ENCODE measurements around the gene BRD1.

DNA sequence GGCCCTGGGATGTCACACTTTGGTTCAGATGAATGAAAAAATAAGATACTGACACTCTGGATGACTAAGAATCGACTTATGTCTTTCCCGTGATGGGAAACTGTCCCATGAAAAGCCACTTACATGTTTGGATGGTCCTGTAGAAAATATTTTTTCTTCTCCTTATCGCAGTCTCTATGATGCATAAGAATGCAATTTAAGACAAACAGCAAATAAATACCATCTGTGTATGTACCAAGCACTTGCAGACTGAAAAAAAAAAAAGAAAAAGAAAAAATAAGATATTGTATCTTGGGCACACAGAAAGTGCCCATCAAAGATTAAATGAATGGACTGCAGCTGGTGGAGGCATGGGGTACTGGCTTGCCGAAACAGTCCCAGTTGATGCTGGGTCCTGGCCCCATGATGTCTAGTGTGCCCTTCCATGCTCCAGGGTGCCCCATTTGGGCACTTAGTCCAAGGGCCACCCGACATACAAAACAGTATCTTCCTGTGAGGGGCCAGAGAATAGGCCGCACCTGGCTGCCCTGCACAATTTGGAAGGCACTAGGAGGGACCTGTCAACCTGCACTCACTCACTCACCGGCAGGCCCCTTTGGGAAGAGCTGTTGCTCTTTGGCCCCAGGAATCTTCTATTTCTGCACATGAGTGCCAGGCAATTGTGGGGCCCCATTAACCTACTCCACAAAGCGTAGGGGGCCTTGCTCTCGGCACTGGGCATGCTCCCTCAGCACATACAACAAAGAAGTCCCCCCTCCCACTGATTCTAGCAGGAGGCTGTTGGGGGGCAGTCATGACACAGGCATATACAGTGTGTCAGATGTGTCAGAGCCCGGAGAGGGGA lies 23.5 kb upstream of the BRD1 start:
- no peak for TF ChIP-seq POLR2A (IDR thresholded peaks at IDR 0.05; ENCODE audit: low read depth, low read length)
- no peak for TF ChIP-seq TAF1 (IDR thresholded peaks at IDR 0.05; ENCODE audit: borderline replicate concordance, low read depth, low read length)
- no peak for TF ChIP-seq POLR2AphosphoS5 (IDR thresholded peaks at IDR 0.05; ENCODE audit: low read depth, low read length)

All from GM12892 (cell line).